ENCODE results near the gene EPB41. TPM values are rescaled to one million over a fixed set of nuclear protein-coding genes. Genes with fewer than 3 reads are reported as not detected.

The EPB41 gene
- total and polyA plus RNA-seq, 2 of the 8 experiments (the other 6 are each of a cell fraction or from before 2014, with no cell fraction given): 36.7 to 109 TPM

GRCh38 chr1:28889357-28889756 lies 25.0 kb upstream of the EPB41 start:
- Histone ChIP-seq H4K5ac (ENCODE audit: insufficient read length, low read depth, low read length) (no peak overlapping the region), H2BK15ac (ENCODE audit: low read length) (no peak overlapping the region), H3K56ac (replicated peaks; ENCODE audit: insufficient read length, low read depth, low read length) (no peak overlapping the region), H3K79me1 (ENCODE audit: low read depth, low read length) (no peaks in the 10 kb centered on the region), H2BK120ac (replicated peaks; ENCODE audit: low read depth, low read length) (no peak overlapping the region), H3K4me2 (ENCODE audit: insufficient read depth in 1 of 2, low read depth in 2 of 2, low read length in 2 of 2) (no peak overlapping the region), H3K9me3 (ENCODE audit: insufficient read depth in 2 of 2, low read depth in 1 of 2, low read length in 1 of 2) (no peaks in the 10 kb centered on the region), H3K4me1 (replicated peaks in 1 of 4; ENCODE audit: control insufficient read depth in 3 of 4, insufficient read depth in 4 of 4, low read length in 3 of 4) (peaks cover 11 to 19% (median 16%) of the 10 kb centered on the region in 4 experiments), H2AK5ac (ENCODE audit: low read depth, low read length) (no peak overlapping the region), H2BK12ac (ENCODE audit: low read depth, low read length) (peak overlapping the region; percentile 14; the same call in 1 of the 2 replicates), H4K20me1 (replicated peaks in 1 of 2; ENCODE audit: control insufficient read depth in 1 of 2, insufficient read depth in 2 of 2, low read length in 2 of 2) (no peaks in the 10 kb centered on the region), H3K23me2 (ENCODE audit: low read depth, low read length) (peaks cover 16% of the 10 kb centered on the region; the same call in 1 of the 2 replicates), H3K36me3 (ENCODE audit: control insufficient read depth in 2 of 4, insufficient read depth in 4 of 4, low read length in 3 of 4) (no peaks in the 10 kb centered on the region), H4K91ac (replicated peaks; ENCODE audit: insufficient read length, low read length) (no peak overlapping the region), H3K18ac (ENCODE audit: extremely low read depth, low read length) (no peak overlapping the region), H3K4me3 (ENCODE audit: extremely low read depth in 1 of 4, insufficient read depth in 2 of 4, low read depth in 3 of 4, low read length in 4 of 4) (no peak overlapping the region), H3K27ac (ENCODE audit: low read depth, low read length) (no peak overlapping the region), H3K9ac (replicated peaks in 1 of 4; ENCODE audit: extremely low read depth in 1 of 4, low read depth in 3 of 4, low read length in 3 of 4) (no peak overlapping the region), H2BK20ac (ENCODE audit: low read length) (no peak overlapping the region), H2AFZ (ENCODE audit: low read length) (no peak overlapping the region), H3K27me3 (replicated peaks in 1 of 4; ENCODE audit: control insufficient read depth in 3 of 4, extremely low read depth in 1 of 4, insufficient read depth in 3 of 4, low read length in 3 of 4) (peaks cover 0 to 11% (median 6%) of the 10 kb centered on the region in 4 experiments; a peak in 4 of 7 replicates), H3K79me2 (ENCODE audit: control insufficient read depth in 1 of 2, insufficient read depth in 2 of 2, low read length in 2 of 2) (no peaks in the 10 kb centered on the region), H4K8ac (ENCODE audit: extremely low read depth, insufficient read depth, low read length) (no peak overlapping the region), H3K14ac (ENCODE audit: insufficient read length) (no peak overlapping the region), H3K4ac (replicated peaks; ENCODE audit: insufficient read length, low read depth, low read length) (no peak overlapping the region), H2BK5ac (ENCODE audit: low read depth, low read length) (no peak overlapping the region), H3K23ac (ENCODE audit: insufficient read length) (no peak overlapping the region)
- no peak for FAIRE-seq
- no peak for DNase-seq (ENCODE audit: low read depth in 1 of 2, low spot score in 2 of 2)
- 99% methylated on average over 5 of the region's 5 CpGs; no CpG with 5 or more reads in 1 of the 2 experiments for WGBS, 2 experiments (ENCODE audit: extremely low coverage in 1 of 2, insufficient coverage in 1 of 2, insufficient read length in 1 of 2, insufficient replicate concordance in 2 of 2, low coverage in 1 of 2, low lambda C conversion rate in 2 of 2, missing lambda C conversion rate in 1 of 2)
- POLR2A ChIA-PET (ENCODE audit: partially characterized antibody): interaction anchor here (0.7 to 0.8 kb wide), 3 partner anchors 12 to 25 kb away, joined by 3 to 5 read pairs (median 4); partner anchors contain the start of gene EPB41
- CTCF ChIA-PET (ENCODE audit: partially characterized antibody): interaction anchor here (0.7 to 12.1 kb wide), 4 partner anchors 11 to 144 kb away, joined by 3 to 130 read pairs (median 4); no protein-coding TSS in a partner anchor
- TF ChIP-seq CHD1 (IDR thresholded peaks at IDR 0.05; ENCODE audit: low read depth, low read length) (no peak), CEBPB (IDR thresholded peaks at IDR 0.05; ENCODE audit: low read depth, low read length) (no peak), JUN (IDR thresholded peaks at IDR 0.05; ENCODE audit: low read depth, low read length) (no peak), POLR2A (IDR thresholded peaks at IDR 0.05; ENCODE audit: control extremely low read depth in 1 of 2, low read depth in 2 of 2, low read length in 2 of 2) (no peak), RAD21 (IDR thresholded peaks at IDR 0.05 in 1 of 2, conservative IDR thresholded peaks at IDR 0.05 in 1 of 2; ENCODE audit: low read depth in 2 of 2, low read length in 2 of 2) (no peak), FOSL1 (IDR thresholded peaks at IDR 0.05; ENCODE audit: insufficient read depth, low read depth, low read length) (no peak), PHF8 (conservative IDR thresholded peaks at IDR 0.05; ENCODE audit: low read depth, low read length) (no peak), HDAC6 (IDR thresholded peaks at IDR 0.05; ENCODE audit: low read depth, low read length) (no peak), EGR1 (IDR thresholded peaks at IDR 0.05; ENCODE audit: borderline replicate concordance, low read depth, low read length) (no peak)
